Neural progenitor cell (in vitro differentiated cells): Measurements from ENCODE around the gene ZIM2. TPM values are rescaled to one million over a fixed set of nuclear protein-coding genes. Genes with fewer than 3 reads are reported as not detected.

ENCODE experiments used
- DNase-seq: peaks from one replicate; pipeline ENCODE4 v3.0.0-alpha.2; 2016; ENCODE audit warnings: low spot score
- H2AFZ ChIP-seq: fragments of 200-600 bp; sonication (generic); replicated peaks from 2 replicates; pipeline ENCODE4 v1.6.1; 2016; ENCODE audit warnings: antibody characterized with exemption
- H3F3A ChIP-seq: fragments of 200-600 bp; sonication (generic); 2 replicates; pipeline ENCODE4 v1.6.1; 2016; ENCODE audit warnings: antibody characterized with exemption, low read depth
- H3K27ac ChIP-seq: fragments of 200-600 bp; sonication (generic); 2 replicates; pipeline ENCODE4 v1.5.1; 2016; ENCODE audit warnings: mild to moderate bottlenecking
- H3K27me3 ChIP-seq: fragments of 200-600 bp; sonication (generic); 2 replicates; pipeline ENCODE4 v1.6.1; 2016; ENCODE audit warnings: mild to moderate bottlenecking, moderate library complexity
- H3K36me3 ChIP-seq: fragments of 200-600 bp; sonication (generic); 2 replicates; pipeline ENCODE4 v1.5.1; 2016
- H3K4me1 ChIP-seq: fragments of 200-600 bp; sonication (generic); 2 replicates; pipeline ENCODE4 v1.6.1; 2016; ENCODE audit warnings: mixed run types
- H3K4me2 ChIP-seq: fragments of 200-600 bp; sonication (generic); 2 replicates; pipeline ENCODE4 v1.6.1; 2016
- H3K4me3 ChIP-seq: fragments of 200-600 bp; sonication (generic); 2 replicates; pipeline ENCODE4 v1.5.1; 2016
- H3K79me2 ChIP-seq: fragments of 200-600 bp; sonication (generic); 2 replicates; pipeline ENCODE4 v1.6.1; 2016; ENCODE audit warnings: low read depth
- H3K9ac ChIP-seq: fragments of 200-600 bp; sonication (generic); 2 replicates; pipeline ENCODE4 v1.6.1; 2016
- H3K9me3 ChIP-seq: fragments of 200-600 bp; sonication (generic); 2 replicates; pipeline ENCODE4 v1.5.1; 2016; ENCODE audit warnings: low read depth
- H4K20me1 ChIP-seq: fragments of 200-600 bp; sonication (generic); 2 replicates; pipeline ENCODE4 v1.6.1; 2016; ENCODE audit warnings: low read depth
- H3K27ac Mint-ChIP-seq: 3 replicates; pipeline ENCODE4 v1.8.0; 2021; ENCODE audit warnings: mixed read lengths
- H3K27me3 Mint-ChIP-seq: 2 replicates; pipeline ENCODE4 v1.8.0; 2022; ENCODE audit warnings: low read depth, mild to moderate bottlenecking, inconsistent platforms, moderate library complexity, mixed read lengths; ENCODE audit not compliant: insufficient read depth
- H3K36me3 Mint-ChIP-seq: 3 replicates; pipeline ENCODE4 v1.8.0; 2021; ENCODE audit warnings: mixed read lengths
- H3K4me1 Mint-ChIP-seq: 3 replicates; pipeline ENCODE4 v1.8.0; 2021; ENCODE audit warnings: mixed read lengths
- H3K4me3 Mint-ChIP-seq: 3 replicates; pipeline ENCODE4 v1.8.0; 2021; ENCODE audit warnings: mild to moderate bottlenecking, moderate library complexity, mixed read lengths
- H3K9me3 Mint-ChIP-seq: 3 replicates; pipeline ENCODE4 v1.8.0; 2020; ENCODE audit warnings: mixed read lengths
- CTCF ChIP-seq: fragments of 200-600 bp; sonication (generic); IDR thresholded peaks from 2 replicates; pipeline ENCODE4 v1.5.1; 2017; ENCODE audit warnings: antibody characterized with exemption, mild to moderate bottlenecking
- EZH2 ChIP-seq: fragments of 200-600 bp; sonication (generic); IDR thresholded peaks from 2 replicates; pipeline ENCODE4 v1.6.1; 2017; ENCODE audit warnings: antibody characterized with exemption, mild to moderate bottlenecking, moderate library complexity
- EZH2phosphoT487 ChIP-seq: fragments of 200-600 bp; sonication (generic); IDR thresholded peaks from 2 replicates; pipeline ENCODE4 v1.6.1; 2017; ENCODE audit warnings: antibody characterized with exemption
- total RNA-seq: library from RNA; depleted of rRNA; stranded (reverse); fragments of >200 nt; gene quantifications from 2 replicates; pipeline ENCODE4 v1.2.3, GENCODE V29; 2015; ENCODE audit warnings: low replicate concordance

Gene ZIM2
- not detected in 2 replicates for total RNA-seq

GRCh38 chr19:56840451-56841192, at the start of gene ZIM2, which contains the start of gene PEG3:
Gene ZIM2 (minus strand): TSS chr19:56840726. CDS start chr19:56824277, 16,449 bp downstream.
Gene PEG3 (minus strand): TSS chr19:56840726. CDS start chr19:56824655, 16,071 bp downstream.
- Histone ChIP-seq H3K79me2 (no peaks in the 10 kb centered on the region), H3K4me1 (no peaks in the 10 kb centered on the region), H2AFZ (no peak within 1 kb of the TSS), H3K27ac (no peak within 1 kb of the TSS), H4K20me1 (no peaks in the 10 kb centered on the region), H3K36me3 (no peaks in the 10 kb centered on the region), H3F3A (no peaks in the 10 kb centered on the region), H3K9me3 (peaks cover 25% of the 10 kb centered on the region), H3K4me3 (no peak within 1 kb of the TSS), H3K9ac (no peak within 1 kb of the TSS), H3K4me2 (no peak within 1 kb of the TSS), H3K27me3 (no peaks in the 10 kb centered on the region)
- peaks cover 3% of the 10 kb centered on the region for H3K27me3 Mint-ChIP-seq
- no peaks in the 10 kb centered on the region for H3K4me1 Mint-ChIP-seq
- peaks cover 50% of the 10 kb centered on the region for H3K9me3 Mint-ChIP-seq
- H3K4me3 Mint-ChIP-seq, result no peak within 1 kb of the TSS
- TF ChIP-seq EZH2phosphoT487 (no peak), CTCF (no peak), EZH2 (no peak)
- H3K36me3 Mint-ChIP-seq, result peaks cover 2% of the 10 kb centered on the region
- no peak within 1 kb of the TSS for H3K27ac Mint-ChIP-seq
- DNase-seq, result no peak

GRCh38 chr19:56885173-56885985, 44.9 kb upstream of the ZIM2 start:
- no peaks in the 10 kb centered on the region for H3F3A ChIP-seq
- DNase-seq, result no peak
- no peaks in the 10 kb centered on the region for H3K79me2 ChIP-seq
- H3K36me3 ChIP-seq, result no peaks in the 10 kb centered on the region
- no peaks in the 10 kb centered on the region for H4K20me1 ChIP-seq
- H2AFZ ChIP-seq, result no peak overlapping the region
- no peak overlapping the region for H3K27ac ChIP-seq
- no peaks in the 10 kb centered on the region for H3K27me3 ChIP-seq
- no peak overlapping the region for H3K4me2 ChIP-seq
- no peak overlapping the region for H3K9ac ChIP-seq
- peaks cover 69% of the 10 kb centered on the region for H3K9me3 Mint-ChIP-seq
- H3K4me3 ChIP-seq, result no peak overlapping the region
- TF ChIP-seq EZH2phosphoT487 (no peak), EZH2 (no peak), CTCF (no peak)
- H3K36me3 Mint-ChIP-seq, result no peaks in the 10 kb centered on the region
- H3K27me3 Mint-ChIP-seq, result no peaks in the 10 kb centered on the region
- H3K4me3 Mint-ChIP-seq, result no peak overlapping the region
- no peaks in the 10 kb centered on the region for H3K4me1 ChIP-seq
- H3K4me1 Mint-ChIP-seq, result no peaks in the 10 kb centered on the region
- H3K9me3 ChIP-seq, result peaks cover 21% of the 10 kb centered on the region
- no peak overlapping the region for H3K27ac Mint-ChIP-seq

GRCh38 chr19:56884441-56884840, 43.9 kb upstream of the ZIM2 start:
- Histone ChIP-seq H3K9ac (no peak overlapping the region), H2AFZ (no peak overlapping the region), H3K79me2 (no peaks in the 10 kb centered on the region), H3K27me3 (no peaks in the 10 kb centered on the region), H3K27ac (no peak overlapping the region), H3K9me3 (peaks cover 19% of the 10 kb centered on the region), H3K4me2 (no peak overlapping the region), H3K4me3 (no peak overlapping the region), H3F3A (no peaks in the 10 kb centered on the region), H4K20me1 (no peaks in the 10 kb centered on the region), H3K4me1 (no peaks in the 10 kb centered on the region), H3K36me3 (no peaks in the 10 kb centered on the region)
- TF ChIP-seq EZH2phosphoT487, result no peak
- TF ChIP-seq CTCF, result no peak
- TF ChIP-seq EZH2, result no peak
- H3K27me3 Mint-ChIP-seq, result no peaks in the 10 kb centered on the region
- H3K4me1 Mint-ChIP-seq, result no peaks in the 10 kb centered on the region
- no peak overlapping the region for H3K27ac Mint-ChIP-seq
- peaks cover 69% of the 10 kb centered on the region for H3K9me3 Mint-ChIP-seq
- no peak for DNase-seq
- H3K4me3 Mint-ChIP-seq, result no peak overlapping the region
- no peaks in the 10 kb centered on the region for H3K36me3 Mint-ChIP-seq
